CD4-positive, alpha-beta T cell treated with Interleukin-4 for 1 hour (primary cell): Measurements from ENCODE around the gene ALDH5A1.

Source experiments
- DNase-seq, 2 donors: peaks; one replicate each; pipeline ENCODE4 v3.0.0-alpha.2; 2020 to 2022

The ALDH5A1 gene

DNA sequence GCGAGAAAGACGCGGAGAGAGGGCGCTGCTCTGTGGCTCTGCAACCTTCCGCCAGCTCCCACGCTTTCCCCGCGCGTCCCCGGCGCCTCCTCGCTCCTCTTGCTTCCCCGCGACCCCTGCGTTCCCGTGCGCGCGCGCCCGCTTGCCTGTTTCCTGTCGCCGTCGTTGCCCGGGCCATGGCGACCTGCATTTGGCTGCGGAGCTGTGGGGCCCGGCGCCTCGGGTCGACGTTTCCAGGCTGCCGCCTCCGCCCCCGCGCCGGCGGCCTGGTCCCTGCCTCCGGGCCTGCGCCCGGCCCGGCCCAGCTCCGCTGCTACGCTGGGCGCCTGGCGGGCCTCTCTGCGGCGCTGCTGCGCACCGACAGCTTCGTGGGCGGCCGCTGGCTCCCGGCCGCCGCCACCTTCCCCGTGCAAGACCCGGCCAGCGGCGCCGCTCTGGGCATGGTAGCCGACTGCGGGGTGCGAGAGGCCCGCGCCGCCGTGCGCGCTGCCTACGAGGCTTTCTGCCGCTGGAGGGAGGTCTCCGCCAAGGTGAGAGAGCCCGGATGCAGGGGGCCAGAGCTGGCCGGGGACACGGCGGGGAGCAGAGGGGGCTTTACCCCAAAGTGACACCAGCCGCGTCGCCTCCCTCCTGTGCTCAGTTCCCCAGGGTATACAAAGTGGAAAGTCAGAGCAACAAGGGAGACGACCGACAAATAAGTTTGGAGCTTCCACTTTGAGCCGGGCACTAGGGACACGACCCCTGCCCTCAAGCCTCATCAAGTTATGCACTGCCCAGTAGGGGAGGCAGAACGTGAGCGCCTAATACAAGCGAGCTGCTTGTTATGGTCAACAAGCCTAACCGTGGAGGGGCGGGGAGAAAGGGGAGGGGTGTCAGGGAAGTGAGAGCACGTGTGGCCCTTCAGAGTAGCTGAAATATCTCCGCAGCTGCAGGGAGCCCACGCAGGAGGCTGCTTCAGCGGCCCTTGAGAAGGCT, at the start of gene ALDH5A1:
ALDH5A1 (plus strand) TSS at position 149 of the 975 bp plus-strand sequence; CDS start at position 177, 28 bp downstream.
- peak; percentile 74 for DNase-seq

DNA sequence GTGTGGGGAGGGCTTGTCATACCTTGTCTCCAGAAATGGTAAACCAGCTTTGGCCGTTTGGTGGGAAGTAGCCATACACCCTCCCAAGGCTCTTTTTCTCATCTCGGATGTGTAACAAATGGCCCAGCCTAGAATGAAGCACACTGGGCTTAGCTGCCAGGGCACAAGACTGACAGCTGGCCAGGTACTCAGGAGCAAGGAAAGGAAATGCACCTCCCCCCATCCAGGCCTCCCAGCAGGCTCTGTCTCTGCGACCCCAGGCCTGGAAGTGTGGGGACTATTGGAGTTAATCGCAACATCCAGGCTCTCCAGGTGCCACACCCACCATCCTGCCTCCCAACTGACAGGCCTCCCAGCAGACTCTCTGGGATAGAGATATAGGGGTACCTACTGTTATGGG, 49.1 kb upstream of the ALDH5A1 start:
- DNase-seq: no peak

DNA sequence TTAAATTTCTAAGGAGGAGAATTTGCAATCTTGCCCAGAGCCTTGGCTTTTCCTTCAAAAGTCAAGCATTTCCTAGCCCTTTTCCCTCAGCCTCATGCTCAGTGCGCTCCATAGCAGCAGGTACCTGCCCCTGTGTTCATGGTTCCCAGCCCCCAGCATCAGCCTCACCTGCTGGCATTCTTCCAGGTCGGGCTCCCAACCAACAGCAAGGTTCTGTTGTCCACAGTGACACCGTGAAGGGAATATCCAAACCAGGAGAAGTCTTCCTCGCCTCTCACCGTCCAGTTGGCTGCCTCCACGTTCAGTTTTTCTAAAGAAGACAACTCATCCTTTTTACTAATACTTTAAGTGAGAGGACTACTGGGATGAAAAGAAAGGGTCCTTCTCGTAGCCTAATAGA, 48.1 kb upstream of the ALDH5A1 start:
- no peak for DNase-seq

DNA sequence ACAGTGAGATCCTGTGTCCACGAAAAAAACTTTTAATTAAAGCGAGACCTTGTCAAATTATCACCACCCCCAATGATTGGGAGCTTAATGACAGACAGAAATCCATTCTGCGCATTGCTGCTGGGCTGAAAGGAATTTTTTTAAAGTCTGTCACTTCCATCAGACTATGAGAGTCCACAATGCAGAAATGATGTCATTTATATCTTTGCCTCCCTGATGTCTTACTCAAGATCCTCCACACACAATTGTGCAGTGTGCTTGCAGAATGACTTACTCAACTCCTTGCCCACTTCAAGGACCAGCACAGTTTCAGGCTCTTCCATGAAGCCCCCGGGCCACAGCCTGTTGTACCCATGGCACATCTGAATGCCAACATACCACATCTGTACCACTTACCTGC, 46.4 kb upstream of the ALDH5A1 start:
- DNase-seq: no peak

DNA sequence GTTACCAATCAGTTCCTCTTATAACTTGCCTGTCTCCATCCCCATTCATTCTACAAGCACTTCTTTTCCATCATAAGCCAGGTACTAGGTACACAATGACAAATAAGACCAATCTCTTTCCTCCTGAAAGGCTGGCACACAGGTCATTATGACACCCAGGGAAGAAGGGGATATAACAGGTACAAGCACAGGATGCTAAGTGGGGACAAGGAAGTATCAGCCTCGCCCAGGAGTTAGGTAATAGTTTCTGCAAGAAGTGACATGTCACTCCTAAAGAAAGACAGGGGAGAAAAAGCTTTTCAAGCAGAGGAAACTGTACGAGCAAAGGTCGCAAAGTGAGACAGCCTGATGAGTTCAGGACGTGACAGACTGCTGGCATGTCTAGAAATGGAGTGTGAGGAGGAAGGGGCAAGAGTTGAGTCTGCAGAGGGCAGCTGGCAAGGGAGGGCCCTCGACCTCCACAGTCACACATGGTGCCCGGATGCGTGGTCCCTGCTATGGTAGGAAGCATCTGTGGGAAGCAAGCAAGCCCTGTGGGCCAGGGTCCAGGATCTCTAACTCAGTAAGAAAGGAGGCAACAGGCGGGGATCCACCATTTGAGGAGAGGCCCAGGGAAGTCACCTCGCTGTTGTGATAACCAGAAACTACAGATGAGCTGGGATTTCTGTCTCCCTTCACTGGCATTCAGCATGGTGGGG, 45.8 kb upstream of the ALDH5A1 start:
- DNase-seq: no peak

DNA sequence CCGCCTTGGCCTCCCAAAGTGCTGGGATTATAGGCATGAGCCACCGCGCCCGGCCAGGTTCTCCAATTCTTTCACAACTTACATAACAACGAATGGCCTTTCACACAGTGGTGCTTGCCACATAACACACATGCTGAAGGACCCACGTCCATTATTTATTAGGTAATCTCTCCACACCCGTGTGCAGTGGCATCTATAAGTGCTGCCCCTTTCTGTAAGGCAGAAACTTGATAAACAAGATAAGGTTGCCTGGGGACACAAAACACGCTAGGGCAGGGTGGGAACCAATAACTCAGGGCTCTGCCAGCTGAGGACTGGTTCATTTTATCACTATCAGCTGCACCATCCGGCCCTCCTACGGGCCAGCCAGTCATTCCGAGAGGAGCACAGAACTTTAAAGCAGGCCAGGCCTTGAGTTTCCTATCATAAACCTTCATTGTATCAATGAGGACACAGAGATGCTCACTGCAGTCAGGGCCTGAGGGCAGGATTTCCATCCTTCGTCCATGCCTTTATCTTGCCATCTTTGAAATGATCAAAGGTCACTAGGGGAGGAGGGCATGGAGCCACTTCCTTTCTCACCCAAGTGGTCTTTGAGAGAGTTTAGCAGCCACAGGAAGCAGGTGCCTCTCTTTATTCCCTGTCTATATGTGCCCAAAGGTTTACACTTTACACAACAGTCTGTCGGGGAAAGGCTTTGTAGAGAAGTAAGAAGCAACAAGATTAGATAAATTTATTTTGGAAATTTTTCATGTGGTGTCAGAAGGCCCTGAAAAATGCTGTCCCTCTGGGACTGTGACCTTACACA, 43.0 kb upstream of the ALDH5A1 start:
- DNase-seq: no peak

DNA sequence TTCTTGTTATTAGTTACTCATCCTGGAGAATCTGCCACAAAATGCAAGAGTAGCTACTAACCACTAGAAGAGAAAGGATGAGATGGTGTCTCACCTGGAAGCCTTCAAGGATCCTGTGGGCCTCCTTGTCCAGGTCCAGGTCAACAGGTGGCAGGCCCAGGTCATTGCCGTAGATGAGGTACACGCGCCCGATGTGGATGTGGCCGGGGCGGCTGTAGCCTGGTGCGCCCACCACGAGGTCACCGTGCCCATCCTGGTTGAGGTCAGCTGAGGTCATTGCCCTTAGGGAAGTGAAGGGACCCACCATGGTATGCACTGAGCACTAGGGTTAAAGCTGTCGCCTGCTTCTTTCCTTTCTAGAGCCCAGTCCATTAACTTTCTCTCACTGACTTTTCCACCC, 40.8 kb upstream of the ALDH5A1 start:
- no peak for DNase-seq

DNA sequence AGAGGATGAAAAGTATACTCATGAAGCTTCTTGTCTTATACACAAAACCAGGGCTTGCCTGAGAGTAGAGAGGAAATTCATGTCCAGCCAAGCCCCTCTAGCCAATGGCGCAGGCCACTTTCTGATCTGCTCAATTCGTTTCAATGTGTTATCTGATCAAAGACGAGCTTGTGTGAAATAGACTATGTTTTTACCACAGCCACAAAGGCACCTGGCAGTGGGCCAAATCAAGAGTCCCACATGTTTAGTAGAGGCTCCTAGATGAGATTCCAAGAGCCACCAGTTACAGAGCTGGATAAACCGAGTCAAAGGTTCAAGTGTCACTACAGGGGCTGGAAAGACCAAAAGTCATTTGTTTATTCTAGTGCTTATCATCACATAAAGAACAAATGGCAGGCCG, 40.3 kb upstream of the ALDH5A1 start:
- no peak for DNase-seq

DNA sequence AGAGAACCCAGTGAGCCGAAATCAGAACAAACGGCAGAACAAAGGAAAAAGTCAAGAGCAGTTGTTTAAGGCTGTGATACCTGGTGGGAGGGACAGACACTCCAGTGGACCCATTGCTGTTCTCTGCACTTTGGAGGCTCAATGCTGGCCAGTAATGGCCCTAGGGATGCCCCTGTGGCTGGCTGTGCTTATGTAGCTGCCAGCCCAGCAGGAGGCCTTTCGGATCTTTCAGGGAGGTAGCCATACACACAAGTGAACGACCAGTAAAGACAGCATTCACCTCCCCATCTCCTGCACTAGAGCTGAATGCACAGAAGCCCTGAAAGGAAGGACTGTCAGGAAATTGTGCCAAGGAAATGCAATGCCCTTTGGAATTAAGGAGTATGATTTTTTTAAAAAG, 39.7 kb upstream of the ALDH5A1 start:
- DNase-seq: no peak

DNA sequence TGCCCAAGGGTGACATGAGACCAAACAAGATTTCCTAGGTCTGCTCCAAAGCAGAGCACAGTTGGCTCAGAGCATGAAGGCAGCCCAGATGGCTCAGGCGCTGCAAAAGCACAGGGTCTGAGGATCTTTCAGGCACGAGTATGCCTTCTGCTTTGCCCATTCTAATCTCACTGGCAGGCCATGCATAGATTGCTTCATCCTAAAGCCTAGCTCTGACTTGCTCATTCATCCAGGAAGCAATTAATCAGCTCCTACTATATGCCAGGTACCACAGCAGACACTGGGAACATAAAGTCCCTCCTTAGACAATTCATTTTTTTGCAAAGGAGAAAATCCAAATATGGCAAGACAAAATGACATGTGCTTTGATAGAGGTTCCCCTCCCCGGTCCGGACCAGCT, 36.6 kb upstream of the ALDH5A1 start:
- no peak for DNase-seq

DNA sequence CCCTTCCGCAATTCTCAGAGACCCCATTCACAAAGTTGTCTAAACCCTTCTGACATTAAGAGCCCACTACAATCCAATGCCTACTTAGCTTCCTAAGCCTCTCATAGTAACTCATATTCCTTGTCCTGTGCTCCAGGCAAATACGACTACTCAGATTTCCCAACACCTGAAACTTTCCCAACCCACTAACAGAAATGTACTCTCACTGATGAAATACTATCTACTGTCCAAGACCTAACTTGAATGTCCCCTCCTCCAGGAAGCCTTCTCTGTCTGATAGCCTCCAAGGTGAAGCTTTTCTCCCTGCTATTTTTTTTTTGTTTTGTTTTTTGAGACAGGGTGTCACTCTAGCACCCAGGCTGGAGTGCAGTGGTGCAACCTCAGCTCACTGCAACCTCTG, 35.8 kb upstream of the ALDH5A1 start:
- DNase-seq: no peak

DNA sequence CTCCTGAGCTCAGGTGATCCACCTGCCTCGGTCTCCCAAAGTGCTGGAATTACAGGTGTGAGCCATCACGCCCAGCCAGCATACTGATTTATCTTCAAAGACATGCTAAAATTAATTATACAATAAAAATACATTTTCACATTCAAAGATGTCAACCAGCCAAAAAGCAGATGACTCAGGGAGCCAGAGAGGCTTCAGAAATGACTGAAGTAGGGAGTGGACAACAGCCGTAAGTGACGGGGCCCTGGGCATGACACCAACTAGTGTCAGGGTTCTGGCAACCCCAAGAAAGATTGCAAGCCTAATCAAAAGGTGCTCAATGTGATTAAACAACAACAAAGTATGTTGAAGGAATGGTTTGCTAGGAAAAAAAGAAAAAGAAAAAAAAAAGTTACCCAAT, 33.8 kb upstream of the ALDH5A1 start:
- DNase-seq: no peak

DNA sequence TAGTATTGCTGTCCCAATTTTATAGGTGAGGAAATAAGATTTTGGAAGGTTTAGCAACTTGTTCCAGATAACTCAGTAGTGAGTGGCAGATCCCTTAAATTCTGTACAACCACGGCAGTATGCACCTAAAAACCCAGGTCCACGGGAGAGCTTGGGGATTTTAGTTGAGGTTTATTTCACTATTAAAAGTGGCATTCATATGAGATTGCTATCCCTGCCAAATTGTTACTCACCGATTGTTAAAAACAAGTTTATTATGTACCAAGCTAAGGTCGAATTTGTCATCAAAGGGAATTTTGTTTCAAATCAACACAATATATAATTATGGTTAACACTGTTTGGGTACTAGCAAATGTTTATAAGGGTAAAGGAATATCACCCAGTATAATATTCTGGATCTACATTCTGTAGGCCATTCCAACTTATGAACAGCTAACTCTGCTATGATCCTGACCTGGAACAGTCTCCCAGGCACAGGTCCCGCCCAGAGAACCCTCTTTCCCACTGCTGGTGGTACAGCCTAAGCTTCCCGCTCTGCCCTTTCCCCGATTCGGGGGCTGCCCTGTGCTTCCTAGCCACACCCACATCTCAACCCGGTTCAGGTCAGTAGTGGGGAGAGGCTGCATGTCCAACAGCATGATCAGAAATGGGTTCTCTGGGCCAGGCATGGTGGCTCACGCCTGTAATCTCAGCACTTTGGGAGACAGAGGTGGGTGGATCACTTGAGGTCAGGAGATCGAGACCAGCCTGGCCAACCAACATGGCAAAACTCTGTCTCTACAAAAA, 30.3 kb upstream of the ALDH5A1 start:
- no peak for DNase-seq

DNA sequence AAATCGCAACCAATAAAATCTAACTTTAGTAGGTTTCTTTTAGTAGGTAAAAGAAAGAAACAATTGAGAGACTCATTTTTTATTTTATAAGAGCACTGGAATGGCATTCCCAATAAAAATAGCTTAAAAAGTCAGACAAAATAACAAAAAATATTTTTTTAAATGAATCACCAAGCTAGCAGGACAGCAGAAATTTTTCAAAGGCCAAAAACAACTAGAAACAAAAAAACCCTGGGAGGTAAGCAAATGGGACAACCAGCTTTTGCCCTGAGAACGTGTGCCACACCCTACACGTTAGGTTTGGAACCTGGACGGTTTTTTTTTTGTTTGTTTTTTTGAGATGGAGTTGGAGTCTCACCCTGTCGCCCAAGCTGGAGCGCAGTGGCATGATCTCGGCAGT, 25.0 kb upstream of the ALDH5A1 start:
- no peak for DNase-seq

DNA sequence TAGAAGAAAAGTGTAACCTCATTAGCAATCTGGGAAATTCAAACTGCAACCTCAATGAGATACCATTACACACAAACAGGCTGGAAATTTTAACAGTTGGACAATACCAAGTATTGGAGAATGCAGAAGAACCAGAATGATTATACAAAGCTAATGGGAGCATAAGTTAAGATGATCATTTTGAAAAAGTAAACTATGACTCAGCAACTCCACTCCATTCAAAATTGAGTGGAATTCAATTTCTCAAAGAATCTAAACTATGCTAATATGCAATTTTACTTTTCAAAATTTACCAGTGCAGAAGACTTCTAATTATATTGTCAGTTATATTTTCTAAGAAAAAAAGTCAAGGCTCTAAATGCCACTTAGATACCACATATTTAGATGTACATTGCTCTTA, 22.6 kb upstream of the ALDH5A1 start:
- DNase-seq: no peak

DNA sequence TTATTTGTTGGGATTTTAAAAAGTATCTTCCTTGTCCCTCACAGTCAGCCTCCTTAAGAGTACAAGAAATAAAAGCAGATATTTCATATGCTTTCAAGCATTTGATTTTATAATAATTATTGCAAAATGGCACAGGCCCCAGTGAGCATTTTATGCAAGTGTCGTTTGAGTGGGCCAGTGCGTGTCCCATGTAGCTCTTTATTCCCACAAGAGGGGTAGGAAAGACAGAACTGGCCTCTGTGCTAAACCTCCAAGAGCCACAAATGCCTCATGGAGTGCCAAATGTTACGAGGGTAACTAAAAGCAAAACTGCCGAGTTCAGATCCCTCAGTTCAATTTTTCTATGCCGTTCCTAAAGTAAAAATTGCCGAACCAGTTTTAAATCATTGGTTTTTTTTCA, 18.1 kb upstream of the ALDH5A1 start:
- no peak for DNase-seq

DNA sequence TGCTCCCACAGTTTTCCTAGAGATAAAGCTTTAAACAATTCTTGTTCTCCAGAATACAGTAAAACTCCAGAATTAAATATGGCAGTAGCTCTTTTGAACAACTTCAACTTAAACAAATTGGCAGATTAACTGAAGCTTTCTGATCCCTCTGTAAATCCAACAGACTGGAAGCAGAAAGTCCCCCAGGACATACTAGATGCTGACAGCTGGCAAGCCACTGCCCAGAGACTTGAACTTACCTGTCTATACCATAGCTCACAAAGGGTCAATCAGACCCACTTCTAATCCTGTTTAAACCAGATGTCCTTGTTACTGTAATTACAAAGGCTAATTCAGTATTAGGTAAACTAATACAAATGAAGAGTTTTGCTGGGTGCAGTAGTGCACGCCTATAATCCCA, 17.7 kb upstream of the ALDH5A1 start:
- no peak for DNase-seq

DNA sequence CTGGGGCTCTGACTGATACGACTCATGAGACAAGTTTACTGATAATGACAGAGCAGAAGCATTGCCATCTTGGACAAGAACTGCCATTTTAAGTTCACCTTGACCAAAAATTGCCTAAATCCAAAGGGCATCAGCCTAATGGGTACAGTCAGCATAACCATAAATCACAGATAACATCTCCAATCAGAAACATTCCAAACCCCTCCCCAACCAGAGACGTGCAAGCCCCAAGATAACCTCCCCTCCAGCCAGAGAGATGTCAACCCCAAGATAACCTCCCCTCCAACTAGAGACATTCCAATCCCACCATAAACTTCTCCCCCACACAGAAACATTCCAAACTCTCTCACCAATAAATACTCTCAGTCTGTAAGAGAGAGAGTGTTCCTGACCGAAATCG, 15.9 kb upstream of the ALDH5A1 start:
- no peak for DNase-seq

DNA sequence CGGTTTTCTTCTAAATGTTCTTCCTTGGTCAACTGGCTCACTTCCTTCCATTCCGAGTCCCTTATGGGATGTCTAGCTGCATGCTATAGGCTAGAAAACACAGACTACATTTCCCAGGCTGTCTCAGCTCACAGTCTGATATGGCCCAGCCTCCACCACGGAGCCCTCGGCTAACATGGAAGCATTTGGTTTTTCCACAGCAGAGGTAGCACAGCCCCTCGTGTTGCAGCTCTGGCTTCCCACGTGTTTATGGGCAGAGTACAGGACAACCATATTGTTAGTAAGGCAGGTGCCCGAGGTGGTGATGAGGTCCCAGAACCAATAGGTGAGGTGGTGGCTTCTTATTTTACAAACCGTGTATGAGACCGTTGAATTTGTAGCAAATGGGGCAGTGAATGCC, 14.1 kb upstream of the ALDH5A1 start:
- no peak for DNase-seq

DNA sequence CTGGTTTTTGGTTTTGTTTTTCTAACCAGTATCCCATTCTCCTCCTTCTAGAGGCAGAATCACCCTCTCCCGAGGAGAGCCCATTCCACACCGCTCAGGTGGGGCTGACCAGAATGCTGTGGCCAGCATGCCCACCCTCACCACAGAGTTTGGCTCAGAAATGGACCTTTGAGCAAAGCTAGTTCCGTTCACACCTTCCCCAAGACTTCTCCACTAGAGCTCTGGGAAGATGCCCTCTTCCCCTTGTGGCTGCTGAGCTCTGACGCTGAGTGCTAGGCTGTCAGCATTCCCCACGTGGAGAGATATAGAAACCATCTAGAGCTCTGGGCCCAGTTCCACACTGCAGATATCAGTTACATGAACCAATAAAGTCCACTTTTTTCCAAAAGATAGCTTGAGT, 13.3 kb upstream of the ALDH5A1 start:
- DNase-seq: no peak

DNA sequence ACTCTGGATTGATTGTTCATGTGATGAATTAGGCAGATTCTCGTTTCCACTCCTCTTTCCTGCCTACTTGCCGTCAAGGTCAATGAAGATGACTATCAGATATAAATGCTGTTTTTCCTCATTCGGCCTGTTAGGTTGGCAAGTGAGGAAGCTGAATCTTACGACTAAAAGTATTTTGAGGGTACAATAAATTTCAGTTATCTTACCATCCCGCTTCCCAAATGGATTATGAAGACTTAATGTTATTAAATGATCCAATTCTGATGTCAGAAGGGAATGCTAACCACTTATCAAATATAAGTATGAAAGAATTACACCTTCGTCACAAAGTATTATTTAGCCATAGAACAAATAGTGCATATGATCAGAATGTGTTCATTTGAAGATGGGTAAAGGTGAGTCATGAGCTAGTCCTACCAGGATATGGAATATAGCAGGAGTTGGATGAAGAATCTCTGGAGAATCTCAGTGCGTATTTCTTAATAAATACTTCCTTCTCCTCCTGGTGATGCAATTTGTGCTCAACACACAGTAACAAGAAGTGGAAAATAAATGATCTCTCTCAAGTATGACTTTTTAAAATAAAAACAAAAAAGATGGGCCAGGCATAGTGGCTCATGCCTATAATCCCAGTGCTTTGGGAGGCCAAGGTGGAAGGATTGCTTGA, 10.0 kb upstream of the ALDH5A1 start:
- no peak for DNase-seq

DNA sequence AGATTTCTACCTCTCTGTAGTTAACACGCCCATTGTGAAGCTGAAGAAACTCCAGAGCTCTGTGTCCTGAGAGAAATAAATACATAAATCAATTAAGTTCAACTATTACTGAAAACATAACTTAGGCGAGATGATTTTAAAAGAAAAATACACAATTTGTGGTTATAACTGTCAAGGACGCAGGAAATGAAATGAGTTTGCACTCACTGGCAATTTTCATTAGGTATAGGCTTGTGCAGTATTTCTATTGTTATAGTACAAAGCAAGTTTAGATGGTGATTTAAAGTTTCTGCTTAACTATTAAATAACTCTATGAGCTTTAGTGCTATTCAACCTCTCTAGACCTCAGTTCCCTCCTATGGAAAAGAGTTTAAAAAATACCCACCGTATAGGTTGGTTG, 8.7 kb upstream of the ALDH5A1 start:
- DNase-seq: no peak
